ENCODE data around the gene SLC44A5.
"Not testable (repeated sequence)": the region's sequence is repeated elsewhere in the genome, so short reads cannot be mapped to it uniquely, and the experiment has no call there.

The SLC44A5 gene

GRCh38 chr1:75273110-75273509, 337.8 kb downstream of the SLC44A5 start:
- no peak for DNase-seq (ENCODE audit: low spot score)

- peak; percentile 73 for DNase-seq (ENCODE audit: low spot score)
Measured at GRCh38 chr1:75265792-75266191, 345.1 kb downstream of the SLC44A5 start.

GRCh38 chr1:75264112-75264511, 346.8 kb downstream of the SLC44A5 start:
- no peak for DNase-seq (ENCODE audit: low spot score)

- DNase-seq (ENCODE audit: low spot score) = not testable (repeated sequence)
Measured at GRCh38 chr1:75263616-75264015, 347.3 kb downstream of the SLC44A5 start.

GRCh38 chr1:75261946-75262345, 349.0 kb downstream of the SLC44A5 start:
- DNase-seq (ENCODE audit: low spot score) = not testable (repeated sequence)

- no peak for DNase-seq (ENCODE audit: low spot score)
Measured at GRCh38 chr1:75258351-75258750, 352.6 kb downstream of the SLC44A5 start.

- DNase-seq (ENCODE audit: low spot score) = peak; percentile 3
Measured at GRCh38 chr1:75257424-75257823, 353.5 kb downstream of the SLC44A5 start.

GRCh38 chr1:75250114-75250513, 360.8 kb downstream of the SLC44A5 start:
- DNase-seq (ENCODE audit: low spot score) = not testable (repeated sequence)

GRCh38 chr1:75245239-75245638, 365.7 kb downstream of the SLC44A5 start:
- DNase-seq (ENCODE audit: low spot score) = no peak

GRCh38 chr1:75243124-75243523, 367.8 kb downstream of the SLC44A5 start:
- DNase-seq (ENCODE audit: low spot score) = no peak

- DNase-seq (ENCODE audit: low spot score) = no peak
Measured at GRCh38 chr1:75237316-75237715, 373.6 kb downstream of the SLC44A5 start.

GRCh38 chr1:75234562-75234961, 376.4 kb downstream of the SLC44A5 start:
- DNase-seq (ENCODE audit: low spot score) = no peak

- peak; percentile 74 for DNase-seq (ENCODE audit: low spot score)
Measured at GRCh38 chr1:75233302-75233929, 377.5 kb downstream of the SLC44A5 start.

GRCh38 chr1:75220072-75220471, 390.8 kb downstream of the SLC44A5 start:
- no peak for DNase-seq (ENCODE audit: low spot score)

GRCh38 chr1:75214017-75214416, 396.9 kb downstream of the SLC44A5 start:
- DNase-seq (ENCODE audit: low spot score) = no peak

GRCh38 chr1:75211648-75212047, 399.3 kb downstream of the SLC44A5 start:
- no peak for DNase-seq (ENCODE audit: low spot score)

- DNase-seq (ENCODE audit: low spot score) = no peak
Measured at GRCh38 chr1:75208862-75209261, 402.1 kb downstream of the SLC44A5 start.

GRCh38 chr1:75203415-75204277, 407.3 kb downstream of the SLC44A5 start:
- peak; percentile 70 for DNase-seq (ENCODE audit: low spot score)

- DNase-seq (ENCODE audit: low spot score) = no peak
Measured at GRCh38 chr1:75202751-75203150, 408.2 kb downstream of the SLC44A5 start.

GRCh38 chr1:75198761-75199160, 412.2 kb downstream of the SLC44A5 start:
- DNase-seq (ENCODE audit: low spot score) = no peak

GRCh38 chr1:75198163-75198562, 412.8 kb downstream of the SLC44A5 start:
- DNase-seq (ENCODE audit: low spot score) = no peak

- DNase-seq (ENCODE audit: low spot score) = no peak
Measured at GRCh38 chr1:75188892-75189291, 422.0 kb downstream of the SLC44A5 start.

GRCh38 chr1:75181214-75181955, 429.5 kb downstream of the SLC44A5 start:
- DNase-seq (ENCODE audit: low spot score) = not testable (repeated sequence)
